Ovary (tissue), 3 donors: Measurements from ENCODE around the gene ABCB6.

Experiments
- POLR2A ChIP-seq: fragments of 450-650 bp; IDR thresholded peaks from one replicate; pipeline ENCODE4 v1.6.1; 2017; ENCODE audit warnings: antibody characterized with exemption, mild to moderate bottlenecking, moderate library complexity
- TF ChIP-seq, protein P1 (sequence below), 3 donors: fragments of 450-650 bp in 2 of 3; fragments of 200-600 bp in 1 of 3; IDR thresholded peaks; one replicate each; pipeline versions ENCODE4 v1.5.1 to v1.8.0; 2016 to 2022; ENCODE audit warnings: antibody characterized with exemption in 3 of 3, mild to moderate bottlenecking in 1 of 3
- donor health status: DM: no; HTN: no; CAD: no.

DNA sequence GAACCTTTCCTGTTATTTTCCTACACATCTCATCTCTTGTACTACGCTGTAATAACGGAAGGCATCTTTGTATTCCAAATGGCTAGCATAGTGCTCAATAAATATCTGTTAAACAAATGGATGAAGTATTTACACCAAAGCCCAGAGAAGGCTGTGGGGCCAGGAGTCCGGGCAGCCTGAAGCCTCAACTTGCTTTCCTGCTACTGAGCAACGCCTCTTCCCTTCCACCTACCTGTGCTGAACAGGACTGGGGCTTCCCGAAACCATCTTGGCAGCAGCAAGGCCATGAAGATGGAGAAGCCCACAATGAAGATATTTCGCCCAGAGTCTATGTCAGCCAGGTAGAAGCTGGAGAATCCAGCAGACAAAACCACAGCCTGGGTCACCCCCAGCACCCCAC, 55.6 kb downstream of the ABCB6 start:
- TF ChIP-seq, protein P1, sequence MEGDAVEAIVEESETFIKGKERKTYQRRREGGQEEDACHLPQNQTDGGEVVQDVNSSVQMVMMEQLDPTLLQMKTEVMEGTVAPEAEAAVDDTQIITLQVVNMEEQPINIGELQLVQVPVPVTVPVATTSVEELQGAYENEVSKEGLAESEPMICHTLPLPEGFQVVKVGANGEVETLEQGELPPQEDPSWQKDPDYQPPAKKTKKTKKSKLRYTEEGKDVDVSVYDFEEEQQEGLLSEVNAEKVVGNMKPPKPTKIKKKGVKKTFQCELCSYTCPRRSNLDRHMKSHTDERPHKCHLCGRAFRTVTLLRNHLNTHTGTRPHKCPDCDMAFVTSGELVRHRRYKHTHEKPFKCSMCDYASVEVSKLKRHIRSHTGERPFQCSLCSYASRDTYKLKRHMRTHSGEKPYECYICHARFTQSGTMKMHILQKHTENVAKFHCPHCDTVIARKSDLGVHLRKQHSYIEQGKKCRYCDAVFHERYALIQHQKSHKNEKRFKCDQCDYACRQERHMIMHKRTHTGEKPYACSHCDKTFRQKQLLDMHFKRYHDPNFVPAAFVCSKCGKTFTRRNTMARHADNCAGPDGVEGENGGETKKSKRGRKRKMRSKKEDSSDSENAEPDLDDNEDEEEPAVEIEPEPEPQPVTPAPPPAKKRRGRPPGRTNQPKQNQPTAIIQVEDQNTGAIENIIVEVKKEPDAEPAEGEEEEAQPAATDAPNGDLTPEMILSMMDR (IDR thresholded peaks at IDR 0.05) = no peak
- TF ChIP-seq POLR2A = no peak
